T-cell (primary cell): ENCODE measurements around the gene NDRG2. TPM values are rescaled to one million over a fixed set of nuclear protein-coding genes. Genes with fewer than 3 reads are reported as not detected.

Experiments used
- ATAC-seq, 4 experiments: fragments of 200-7000 bp in 3 of 4; fragments of 150-1000 bp in 1 of 4; cut with Tn5 transposase; replicated peaks in 1 of 4; 1 replicate in 3 of 4; 2 replicates in 1 of 4; pipeline ENCODE4 v1.10.0; 2021; ENCODE audit warnings: moderate library complexity in 3 of 4, mild to moderate bottlenecking in 2 of 4, moderate number of reproducible peaks in 1 of 4
- CTCF ChIA-PET, 2 donors: fragments of 300-600 bp; sonication (Branson Sonifier 250); formaldehyde crosslinking; loops; one replicate each; lab custom pipeline; 2022; ENCODE audit warnings: antibody characterized with exemption in 2 of 2; lab: Charles Lee
- POLR2A ChIA-PET, 2 donors: fragments of 300-600 bp; sonication (Branson Sonifier 250); formaldehyde crosslinking; loops; one replicate each; lab custom pipeline; 2022; ENCODE audit warnings: antibody characterized with exemption in 2 of 2; lab: Charles Lee
- DNase-seq, 35 experiments: peaks; one replicate each; pipeline versions ENCODE4 v3.0.0 to v3.0.0-alpha.2; 2013 to 2023
- H3K27ac ChIP-seq: one replicate; pipeline ENCODE4 v1.5.1; 2013; ENCODE audit warnings: low read length
- H3K27me3 ChIP-seq, 2 experiments: replicated peaks in 1 of 2; 1 replicate in 1 of 2; 2 replicates in 1 of 2; pipeline versions ENCODE4 v1.6.1 to v1.7.0; 2013; ENCODE audit warnings: low read length in 1 of 2, mixed read lengths in 1 of 2; ENCODE audit not compliant: control insufficient read depth in 2 of 2, insufficient read depth in 2 of 2; ENCODE audit errors: extremely low read depth in 1 of 2
- H3K36me3 ChIP-seq, 2 donors: 1 replicate in 1 of 2; 2 replicates in 1 of 2; pipeline versions ENCODE4 v1.6.1 to v1.7.0; 2013; ENCODE audit warnings: low read length in 1 of 2; ENCODE audit not compliant: control insufficient read depth in 2 of 2, insufficient read depth in 1 of 2; ENCODE audit errors: extremely low read depth in 1 of 2
- H3K4me1 ChIP-seq, 2 experiments: 1 replicate in 1 of 2; 2 replicates in 1 of 2; pipeline versions ENCODE4 v1.6.1 to v1.7.0; 2013; ENCODE audit warnings: low read length in 2 of 2, mixed read lengths in 1 of 2; ENCODE audit not compliant: insufficient read depth in 2 of 2, control insufficient read depth in 1 of 2; ENCODE audit errors: extremely low read depth in 1 of 2
- H3K4me3 ChIP-seq, 2 donors: 1 replicate in 1 of 2; 2 replicates in 1 of 2; pipeline versions ENCODE4 v1.5.1 to v1.7.0; 2013; ENCODE audit warnings: mild to moderate bottlenecking in 2 of 2, low read length in 1 of 2, moderate library complexity in 1 of 2; ENCODE audit not compliant: control insufficient read depth in 1 of 2; ENCODE audit errors: extremely low read depth in 1 of 2
- H3K9me3 ChIP-seq: 2 replicates; pipeline ENCODE4 v1.7.0; 2013
- H3K27ac Mint-ChIP-seq, 2 donors: one replicate each; pipeline ENCODE4 v1.8.0; 2020 to 2021; ENCODE audit warnings: mild to moderate bottlenecking in 2 of 2, mixed read lengths in 2 of 2
- H3K27me3 Mint-ChIP-seq, 2 donors: one replicate each; pipeline ENCODE4 v1.8.0; 2021 to 2022; ENCODE audit warnings: mixed read lengths in 2 of 2
- H3K36me3 Mint-ChIP-seq: one replicate; pipeline ENCODE4 v1.8.0; 2021; ENCODE audit warnings: mixed read lengths
- H3K4me1 Mint-ChIP-seq, 3 donors: one replicate each; pipeline ENCODE4 v1.8.0; 2020 to 2022; ENCODE audit warnings: mixed read lengths in 3 of 3, mild to moderate bottlenecking in 1 of 3
- H3K4me3 Mint-ChIP-seq, 3 donors: one replicate each; pipeline ENCODE4 v1.8.0; 2020 to 2022; ENCODE audit warnings: mild to moderate bottlenecking in 3 of 3, mixed read lengths in 3 of 3, moderate library complexity in 3 of 3
- H3K9me3 Mint-ChIP-seq, 3 donors: one replicate each; pipeline ENCODE4 v1.8.0; 2020 to 2022; ENCODE audit warnings: mixed read lengths in 3 of 3
- WGBS: methylation state at CpG from one replicate; pipeline ENCODE4 v1.1.5; 2013; ENCODE audit warnings: missing lambda C conversion rate; ENCODE audit not compliant: insufficient coverage; 5-methylcytosine and 5-hydroxymethylcytosine counted together
- total RNA-seq, 35 experiments: library from RNA in 6 of 35; stranded (reverse) in 6 of 35; fragments of 120-200 nt in 1 of 35; gene quantifications; one replicate each; pipeline versions ENCODE4 v1.2.1 to v1.2.4 and lab custom pipeline; 2013 to 2026

Gene NDRG2
- total RNA-seq, 5 donors from 2014 or later (not counting 1 experiment from before 2014, with no cell fraction given), result 26.1 to 28.2 (median 27.1) TPM

- Histone ChIP-seq H3K9me3 (no peaks in the 10 kb centered on the region), H3K36me3 (peaks cover 5 to 11% of the 10 kb centered on the region in 2 donors), H3K27ac (no peak overlapping the region), H3K4me3 (no peak overlapping the region), H3K27me3 (no peaks in the 10 kb centered on the region), H3K4me1 (peaks cover 0 to 8% of the 10 kb centered on the region in 2 experiments)
- Mint-ChIP-seq H3K36me3 (peaks cover 9% of the 10 kb centered on the region), H3K27me3 (no peaks in the 10 kb centered on the region), H3K27ac (no peak overlapping the region), H3K4me1 (peaks cover 16 to 24% (median 18%) of the 10 kb centered on the region in 3 donors), H3K4me3 (no peak overlapping the region), H3K9me3 (no peaks in the 10 kb centered on the region)
- ATAC-seq (no peak), DNase-seq (no peak)
- WGBS, result 100% methylated on average over 1 of the region's 7 CpGs
- CTCF ChIA-PET, result interaction anchor here in 1 of 2 donors (0.9 kb wide), 1 partner anchor 14 kb away, joined by 4 read pairs; no protein-coding TSS in a partner anchor
- POLR2A ChIA-PET, result interaction anchor here in 1 of 2 donors (0.6 kb wide), 1 partner anchor 25 kb away, joined by 6 read pairs; no protein-coding TSS in a partner anchor
These were observed 23.6 kb downstream of the NDRG2 start for GRCh38 chr14:21001218-21001617.

- H3K27ac Mint-ChIP-seq, result no peak overlapping the region
- Histone ChIP-seq H3K4me1 (peaks cover 0 to 8% of the 10 kb centered on the region in 2 experiments), H3K27ac (no peak overlapping the region), H3K36me3 (peaks cover 5 to 27% of the 10 kb centered on the region in 2 donors), H3K9me3 (no peaks in the 10 kb centered on the region), H3K27me3 (no peaks in the 10 kb centered on the region), H3K4me3 (no peak overlapping the region)
- POLR2A ChIA-PET, result no interaction called here
- no peak overlapping the region for H3K4me3 Mint-ChIP-seq
- 81% methylated on average over 4 of the region's 4 CpGs for WGBS
- no peaks in the 10 kb centered on the region for H3K9me3 Mint-ChIP-seq
- peaks cover 18 to 34% (median 20%) of the 10 kb centered on the region in 3 donors for H3K4me1 Mint-ChIP-seq
- H3K27me3 Mint-ChIP-seq, result no peaks in the 10 kb centered on the region
- DNase-seq (no peak), ATAC-seq (no peak)
- peaks cover 25% of the 10 kb centered on the region for H3K36me3 Mint-ChIP-seq
- CTCF ChIA-PET, result interaction anchor here in 1 of 2 donors (1.3 kb wide), 1 partner anchor 15 kb away, joined by 5 read pairs; no protein-coding TSS in a partner anchor
These were observed 25.3 kb downstream of the NDRG2 start for GRCh38 chr14:20999591-20999990.

GRCh38 chr14:20998674-20999366, 26.0 kb downstream of the NDRG2 start, which contains the start of gene SLC39A2:
Gene SLC39A2, plus strand, starts transcription at chr14:20999293. Its CDS starts 154 bp downstream, at chr14:20999447.
- POLR2A ChIA-PET, result interaction anchor here in 1 of 2 donors (0.7 kb wide), 1 partner anchor 34 kb away, joined by 3 read pairs; no protein-coding TSS in a partner anchor

GRCh38 chr14:20998139-20998538, 26.7 kb downstream of the NDRG2 start:
- H3K27me3 Mint-ChIP-seq, result no peaks in the 10 kb centered on the region
- Histone ChIP-seq H3K27me3 (no peaks in the 10 kb centered on the region), H3K9me3 (no peaks in the 10 kb centered on the region), H3K4me3 (no peak overlapping the region), H3K27ac (no peak overlapping the region), H3K4me1 (peaks cover 0 to 8% of the 10 kb centered on the region in 2 experiments), H3K36me3 (peaks cover 5 to 42% of the 10 kb centered on the region in 2 donors)
- ChIA-PET POLR2A (interaction anchor here in 1 of 2 donors (0.7 kb wide), 1 partner anchor 34 kb away, joined by 3 read pairs; no protein-coding TSS in a partner anchor), CTCF (interaction anchor here (0.5 to 1.3 kb wide), 4 partner anchors 15 to 69 kb away, joined by 3 read pairs; no protein-coding TSS in a partner anchor)
- H3K4me1 Mint-ChIP-seq, result peaks cover 20 to 39% (median 20%) of the 10 kb centered on the region in 3 donors
- WGBS, result 100% methylated on average over 2 of the region's 3 CpGs
- H3K4me3 Mint-ChIP-seq, result no peak overlapping the region
- H3K9me3 Mint-ChIP-seq, result no peaks in the 10 kb centered on the region
- H3K27ac Mint-ChIP-seq, result no peak overlapping the region
- no peak for ATAC-seq
- no peak for DNase-seq
- H3K36me3 Mint-ChIP-seq, result peaks cover 35% of the 10 kb centered on the region

More at GRCh38 chr14:20998674-20999366, 26.0 kb downstream of the NDRG2 start, which contains the start of gene SLC39A2:
- H3K9me3 Mint-ChIP-seq, result no peaks in the 10 kb centered on the region
- no peaks in the 10 kb centered on the region for H3K27me3 Mint-ChIP-seq
- H3K4me3 Mint-ChIP-seq, result no peak within 1 kb of the TSS
- peaks cover 19 to 37% (median 20%) of the 10 kb centered on the region in 3 donors for H3K4me1 Mint-ChIP-seq
- Histone ChIP-seq H3K4me1 (peaks cover 0 to 8% of the 10 kb centered on the region in 2 experiments), H3K9me3 (no peaks in the 10 kb centered on the region), H3K4me3 (no peak within 1 kb of the TSS), H3K27ac (no peak within 1 kb of the TSS), H3K36me3 (peaks cover 5 to 35% of the 10 kb centered on the region in 2 donors), H3K27me3 (no peaks in the 10 kb centered on the region)
- peaks cover 31% of the 10 kb centered on the region for H3K36me3 Mint-ChIP-seq
- WGBS, result 74% methylated on average over 3 of the region's 6 CpGs
- CTCF ChIA-PET, result interaction anchor here (0.5 to 1.3 kb wide), 4 partner anchors 16 to 68 kb away, joined by 3 to 5 read pairs (median 3); no protein-coding TSS in a partner anchor
- no peak for ATAC-seq
- DNase-seq, result no peak
- H3K27ac Mint-ChIP-seq, result no peak within 1 kb of the TSS

GRCh38 chr14:20997564-20997963, 27.3 kb downstream of the NDRG2 start:
- peaks cover 38% of the 10 kb centered on the region for H3K36me3 Mint-ChIP-seq
- H3K4me1 Mint-ChIP-seq, result peaks cover 20 to 39% (median 20%) of the 10 kb centered on the region in 3 donors
- no peak for DNase-seq
- ChIA-PET CTCF (interaction anchor here (0.6 to 1.5 kb wide), 6 partner anchors 7 to 26 kb away, joined by 3 to 8 read pairs (median 3); no protein-coding TSS in a partner anchor), POLR2A (interaction anchor here (0.5 to 0.7 kb wide), 3 partner anchors 16 to 676 kb away, joined by 3 read pairs; no protein-coding TSS in a partner anchor)
- H3K4me3 Mint-ChIP-seq, result peak overlapping the region in 1 of 3 donors; percentile 3
- Histone ChIP-seq H3K9me3 (no peaks in the 10 kb centered on the region), H3K4me1 (peaks cover 0 to 8% of the 10 kb centered on the region in 2 experiments), H3K36me3 (peaks cover 5 to 47% of the 10 kb centered on the region in 2 donors), H3K27ac (no peak overlapping the region), H3K4me3 (no peak overlapping the region), H3K27me3 (no peaks in the 10 kb centered on the region)
- no peaks in the 10 kb centered on the region for H3K9me3 Mint-ChIP-seq
- peak overlapping the region; percentile 20 to 59 for H3K27ac Mint-ChIP-seq
- WGBS, result 13% methylated on average over 3 of the region's 6 CpGs
- no peaks in the 10 kb centered on the region for H3K27me3 Mint-ChIP-seq
- ATAC-seq, result peak in 1 of 4 experiments; percentile 51

- H3K9me3 ChIP-seq, result no peaks in the 10 kb centered on the region
- H3K4me3 ChIP-seq, result no peak overlapping the region
- H3K4me1 ChIP-seq, result peaks cover 0 to 8% of the 10 kb centered on the region in 2 experiments
- ATAC-seq (no peak), DNase-seq (no peak)
- no peaks in the 10 kb centered on the region for H3K9me3 Mint-ChIP-seq
- ChIA-PET CTCF (interaction anchor here (0.6 to 1.5 kb wide), 3 partner anchors 8 to 26 kb away, joined by 3 to 8 read pairs (median 4); no protein-coding TSS in a partner anchor), POLR2A (interaction anchor here (0.5 to 0.7 kb wide), 3 partner anchors 16 to 676 kb away, joined by 3 read pairs; no protein-coding TSS in a partner anchor)
- peak overlapping the region in 1 of 3 donors; percentile 3 for H3K4me3 Mint-ChIP-seq
- no peaks in the 10 kb centered on the region for H3K27me3 Mint-ChIP-seq
- H3K4me1 Mint-ChIP-seq, result peaks cover 20 to 41% (median 21%) of the 10 kb centered on the region in 3 donors
- peaks cover 5 to 52% of the 10 kb centered on the region in 2 donors for H3K36me3 ChIP-seq
- H3K27ac ChIP-seq, result no peak overlapping the region
- H3K27ac Mint-ChIP-seq, result peak overlapping the region; percentile 20 to 59
- no peaks in the 10 kb centered on the region for H3K27me3 ChIP-seq
- peaks cover 39% of the 10 kb centered on the region for H3K36me3 Mint-ChIP-seq
- no CpG with 5 or more reads among the region's 4 CpGs for WGBS
These were observed 27.7 kb downstream of the NDRG2 start for GRCh38 chr14:20997115-20997514.
